WTC11 (cell line): ENCODE data around the gene CACNA1B. TPM values are rescaled to one million over a fixed set of nuclear protein-coding genes. Genes with fewer than 3 reads are reported as not detected.

Experiments used
- ATAC-seq: fragments of 200-7000 bp; cut with Tn5 transposase; 2 replicates; pipeline ENCODE4 v1.10.0; 2021; ENCODE audit warnings: mild to moderate bottlenecking, moderate library complexity
- CTCF ChIA-PET: fragments of 300-600 bp; sonication (Branson Sonifier 250); formaldehyde crosslinking; loops from one replicate; lab custom pipeline; 2021; ENCODE audit warnings: antibody characterized with exemption; lab: Charles Lee
- POLR2A ChIA-PET: fragments of 350-600 bp; sonication (Branson Sonifier 250); formaldehyde crosslinking; loops from one replicate; lab custom pipeline; 2021; ENCODE audit warnings: antibody characterized with exemption; lab: Charles Lee
- DNase-seq: peaks from one replicate; pipeline ENCODE4 v3.0.0; 2021; ENCODE audit warnings: low spot score
- H3K27ac Mint-ChIP-seq: 2 replicates; pipeline ENCODE4 v1.8.0; 2021; ENCODE audit warnings: mixed read lengths
- H3K27me3 Mint-ChIP-seq: 2 replicates; pipeline ENCODE4 v1.8.0; 2021; ENCODE audit warnings: low read depth, mild to moderate bottlenecking, moderate library complexity, mixed read lengths
- H3K36me3 Mint-ChIP-seq: 2 replicates; pipeline ENCODE4 v1.8.0; 2021; ENCODE audit warnings: mixed read lengths
- H3K4me1 Mint-ChIP-seq: 2 replicates; pipeline ENCODE4 v1.8.0; 2022; ENCODE audit warnings: mixed read lengths
- H3K4me3 Mint-ChIP-seq: 2 replicates; pipeline ENCODE4 v1.8.0; 2021; ENCODE audit warnings: mild to moderate bottlenecking, moderate library complexity, mixed read lengths
- H3K9me3 Mint-ChIP-seq: 2 replicates; pipeline ENCODE4 v1.8.0; 2021; ENCODE audit warnings: mixed read lengths
- EMX1 ChIP-seq: fragments of 250-450 bp; sonication (Bioruptor Pico); IDR thresholded peaks from 2 replicates; pipeline ENCODE4 v1.8.0; 2021; ENCODE audit warnings: mild to moderate bottlenecking
- GABPB1 ChIP-seq: sonication (generic); formaldehyde crosslinking; IDR thresholded peaks from 2 replicates; pipeline ENCODE4 v1.8.1; 2023; ENCODE audit warnings: mild to moderate bottlenecking, missing genetic modification reagents
- GRHL2 ChIP-seq: fragments of 250-450 bp; sonication (Bioruptor Pico); IDR thresholded peaks from 2 replicates; pipeline ENCODE4 v1.8.0; 2022; ENCODE audit warnings: mild to moderate bottlenecking, moderate library complexity; ENCODE audit not compliant: insufficient replicate concordance, severe bottlenecking
- HMGA2 ChIP-seq: fragments of 250-450 bp; sonication (Bioruptor Pico); IDR thresholded peaks from 2 replicates; pipeline ENCODE4 v1.4.0; 2021; ENCODE audit warnings: mild to moderate bottlenecking, moderate library complexity
- IRF2 ChIP-seq: sonication (generic); formaldehyde crosslinking; IDR thresholded peaks from 2 replicates; pipeline ENCODE4 v1.8.0; 2022; ENCODE audit warnings: low read depth, missing genetic modification reagents, borderline replicate concordance
- MAX ChIP-seq: sonication (generic); formaldehyde crosslinking; IDR thresholded peaks from 2 replicates; pipeline ENCODE4 v1.8.0; 2022; ENCODE audit warnings: mild to moderate bottlenecking, missing genetic modification reagents
- MXD4 ChIP-seq: fragments of 250-450 bp; sonication (Bioruptor Pico); IDR thresholded peaks from 2 replicates; pipeline ENCODE4 v1.8.0; 2021; ENCODE audit warnings: mild to moderate bottlenecking, moderate library complexity, borderline replicate concordance
- NFATC4 ChIP-seq: fragments of 250-450 bp; sonication (Bioruptor Pico); IDR thresholded peaks from 2 replicates; pipeline ENCODE4 v1.9.0; 2021; ENCODE audit warnings: mild to moderate bottlenecking
- NFYB ChIP-seq: sonication (generic); formaldehyde crosslinking; conservative IDR thresholded peaks from 2 replicates; pipeline ENCODE4 v1.8.0; 2022; ENCODE audit warnings: low read depth, missing genetic modification reagents
- NR2C2 ChIP-seq: sonication (generic); formaldehyde crosslinking; IDR thresholded peaks from 2 replicates; pipeline ENCODE4 v1.8.0; 2022; ENCODE audit warnings: mild to moderate bottlenecking, missing genetic modification reagents
- OVOL2 ChIP-seq: fragments of 250-450 bp; sonication (Bioruptor Pico); IDR thresholded peaks from 2 replicates; pipeline ENCODE4 v1.9.0; 2021; ENCODE audit warnings: mild to moderate bottlenecking, borderline replicate concordance
- PRRX2 ChIP-seq: fragments of 250-450 bp; sonication (Bioruptor Pico); IDR thresholded peaks from 2 replicates; pipeline ENCODE4 v1.8.0; 2021; ENCODE audit warnings: mild to moderate bottlenecking
- SMAD3 ChIP-seq: sonication (generic); formaldehyde crosslinking; IDR thresholded peaks from 2 replicates; pipeline ENCODE4 v1.8.0; 2022; ENCODE audit warnings: missing genetic modification reagents, mild to moderate bottlenecking, borderline replicate concordance
- SOX15 ChIP-seq: fragments of 250-450 bp; sonication (Bioruptor Pico); IDR thresholded peaks from 2 replicates; pipeline ENCODE4 v1.9.0; 2021; ENCODE audit warnings: mild to moderate bottlenecking
- SP1 ChIP-seq: sonication (generic); formaldehyde crosslinking; conservative IDR thresholded peaks from 2 replicates; pipeline ENCODE4 v1.8.1; 2022; ENCODE audit warnings: missing genetic modification reagents
- TEAD4 ChIP-seq: sonication (generic); formaldehyde crosslinking; IDR thresholded peaks from 2 replicates; pipeline ENCODE4 v1.8.0; 2022; ENCODE audit warnings: mild to moderate bottlenecking, missing genetic modification reagents
- ZNF219 ChIP-seq: sonication (generic); formaldehyde crosslinking; IDR thresholded peaks from 2 replicates; pipeline ENCODE4 v1.8.0; 2023; ENCODE audit warnings: missing genetic modification reagents, mild to moderate bottlenecking, borderline replicate concordance
- ZNF232 ChIP-seq: sonication (generic); formaldehyde crosslinking; IDR thresholded peaks from 2 replicates; pipeline ENCODE4 v1.8.0; 2022; ENCODE audit warnings: mild to moderate bottlenecking, missing genetic modification reagents
- ZNF416 ChIP-seq: fragments of 250-450 bp; sonication (Bioruptor Pico); IDR thresholded peaks from 2 replicates; pipeline ENCODE4 v1.9.0; 2021; ENCODE audit warnings: mild to moderate bottlenecking, inconsistent platforms
- total RNA-seq: library from RNA; stranded (reverse); gene quantifications from 3 replicates; pipeline ENCODE4 v1.2.3, GENCODE V29; 2021
- TF ChIP-seq, protein P1 (sequence below): sonication (generic); formaldehyde crosslinking; IDR thresholded peaks from 2 replicates; pipeline ENCODE4 v1.8.1; 2022; ENCODE audit warnings: low read depth, missing genetic modification reagents, borderline replicate concordance
- TF ChIP-seq, protein P2 (sequence below): sonication (generic); formaldehyde crosslinking; IDR thresholded peaks from 2 replicates; pipeline ENCODE4 v1.8.1; 2023; ENCODE audit warnings: mild to moderate bottlenecking, missing genetic modification reagents
- TF ChIP-seq, protein P3 (sequence below): sonication (generic); formaldehyde crosslinking; IDR thresholded peaks from 2 replicates; pipeline ENCODE4 v1.8.1; 2022; ENCODE audit warnings: mild to moderate bottlenecking, moderate library complexity, missing genetic modification reagents

Gene CACNA1B
- total RNA-seq, 1 experiment from 2014 or later: 8.4 TPM

GRCh38 chr9:137984520-137985257, 107.1 kb downstream of the CACNA1B start:
- Mint-ChIP-seq H3K36me3 (peaks cover 69% of the 10 kb centered on the region), H3K27ac (no peak overlapping the region), H3K9me3 (peaks cover 28% of the 10 kb centered on the region), H3K4me3 (no peak overlapping the region), H3K27me3 (no peaks in the 10 kb centered on the region; the same call in 1 of the 2 replicates), H3K4me1 (no peaks in the 10 kb centered on the region)
- POLR2A ChIA-PET: no interaction called here
- DNase-seq: no peak
- no peak for ATAC-seq
- no peak for TF ChIP-seq NFATC4
- no peak for TF ChIP-seq HMGA2
- no peak for TF ChIP-seq SMAD3 (CRISPR knock-in tag)
- no peak for TF ChIP-seq MAX
- no peak for TF ChIP-seq SOX15 (CRISPR knock-in tag)
- TF ChIP-seq, protein P1, sequence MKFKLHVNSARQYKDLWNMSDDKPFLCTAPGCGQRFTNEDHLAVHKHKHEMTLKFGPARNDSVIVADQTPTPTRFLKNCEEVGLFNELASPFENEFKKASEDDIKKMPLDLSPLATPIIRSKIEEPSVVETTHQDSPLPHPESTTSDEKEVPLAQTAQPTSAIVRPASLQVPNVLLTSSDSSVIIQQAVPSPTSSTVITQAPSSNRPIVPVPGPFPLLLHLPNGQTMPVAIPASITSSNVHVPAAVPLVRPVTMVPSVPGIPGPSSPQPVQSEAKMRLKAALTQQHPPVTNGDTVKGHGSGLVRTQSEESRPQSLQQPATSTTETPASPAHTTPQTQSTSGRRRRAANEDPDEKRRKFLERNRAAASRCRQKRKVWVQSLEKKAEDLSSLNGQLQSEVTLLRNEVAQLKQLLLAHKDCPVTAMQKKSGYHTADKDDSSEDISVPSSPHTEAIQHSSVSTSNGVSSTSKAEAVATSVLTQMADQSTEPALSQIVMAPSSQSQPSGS: no peak
- TF ChIP-seq OVOL2 (CRISPR knock-in tag): no peak
- no peak for TF ChIP-seq TEAD4 (CRISPR knock-in tag)
- TF ChIP-seq, protein P2, sequence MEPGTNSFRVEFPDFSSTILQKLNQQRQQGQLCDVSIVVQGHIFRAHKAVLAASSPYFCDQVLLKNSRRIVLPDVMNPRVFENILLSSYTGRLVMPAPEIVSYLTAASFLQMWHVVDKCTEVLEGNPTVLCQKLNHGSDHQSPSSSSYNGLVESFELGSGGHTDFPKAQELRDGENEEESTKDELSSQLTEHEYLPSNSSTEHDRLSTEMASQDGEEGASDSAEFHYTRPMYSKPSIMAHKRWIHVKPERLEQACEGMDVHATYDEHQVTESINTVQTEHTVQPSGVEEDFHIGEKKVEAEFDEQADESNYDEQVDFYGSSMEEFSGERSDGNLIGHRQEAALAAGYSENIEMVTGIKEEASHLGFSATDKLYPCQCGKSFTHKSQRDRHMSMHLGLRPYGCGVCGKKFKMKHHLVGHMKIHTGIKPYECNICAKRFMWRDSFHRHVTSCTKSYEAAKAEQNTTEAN (CRISPR knock-in tag): no peak
- TF ChIP-seq GABPB1 (CRISPR knock-in tag): no peak
- no peak for TF ChIP-seq ZNF232 (CRISPR knock-in tag)
- no peak for TF ChIP-seq EMX1 (CRISPR knock-in tag)
- no peak for TF ChIP-seq SP1
- TF ChIP-seq, protein P3, sequence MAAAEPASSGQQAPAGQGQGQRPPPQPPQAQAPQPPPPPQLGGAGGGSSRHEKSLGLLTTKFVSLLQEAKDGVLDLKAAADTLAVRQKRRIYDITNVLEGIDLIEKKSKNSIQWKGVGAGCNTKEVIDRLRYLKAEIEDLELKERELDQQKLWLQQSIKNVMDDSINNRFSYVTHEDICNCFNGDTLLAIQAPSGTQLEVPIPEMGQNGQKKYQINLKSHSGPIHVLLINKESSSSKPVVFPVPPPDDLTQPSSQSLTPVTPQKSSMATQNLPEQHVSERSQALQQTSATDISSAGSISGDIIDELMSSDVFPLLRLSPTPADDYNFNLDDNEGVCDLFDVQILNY (CRISPR knock-in tag): no peak
- TF ChIP-seq NFYB (CRISPR knock-in tag): no peak
- TF ChIP-seq NR2C2 (CRISPR knock-in tag): no peak
- no peak for TF ChIP-seq MXD4
- TF ChIP-seq IRF2 (CRISPR knock-in tag): no peak
- TF ChIP-seq PRRX2: no peak
- TF ChIP-seq ZNF416: no peak
- CTCF ChIA-PET: no interaction called here

DNA sequence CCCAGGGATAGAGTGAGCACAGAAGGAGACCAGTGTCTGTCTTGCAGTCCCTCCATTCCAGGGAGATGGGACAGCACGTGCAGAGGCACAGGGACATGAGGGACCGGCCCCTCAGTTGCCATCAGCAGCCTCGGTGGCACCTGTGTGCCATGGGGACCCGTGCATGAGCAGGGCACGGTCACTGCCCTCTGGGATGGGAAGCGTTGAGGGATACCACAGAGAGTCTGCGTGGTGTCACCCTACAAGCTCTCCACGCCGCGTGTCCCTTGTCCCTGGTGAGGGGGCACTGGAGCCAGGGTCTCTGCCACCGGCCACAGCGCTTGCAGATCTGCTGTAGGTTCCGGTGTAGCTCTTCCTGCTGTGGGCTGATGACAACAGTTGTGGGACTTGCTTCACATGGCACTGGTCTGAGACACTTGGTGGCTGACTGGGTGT, 108.1 kb downstream of the CACNA1B start:
- no peak overlapping the region for H3K27ac Mint-ChIP-seq
- no peak for ATAC-seq
- CTCF ChIA-PET: no interaction called here
- H3K27me3 Mint-ChIP-seq: peaks cover under 1% of the 10 kb centered on the region; the same call in 1 of the 2 replicates
- H3K9me3 Mint-ChIP-seq: peaks cover 38% of the 10 kb centered on the region
- H3K4me1 Mint-ChIP-seq: no peaks in the 10 kb centered on the region
- TF ChIP-seq ZNF219: no peak
- TF ChIP-seq, protein P1: no peak
- TF ChIP-seq TEAD4 (CRISPR knock-in tag): no peak
- TF ChIP-seq GRHL2 (CRISPR knock-in tag): no peak
- no peak for TF ChIP-seq MXD4
- DNase-seq: no peak
- POLR2A ChIA-PET: no interaction called here
- no peak overlapping the region for H3K4me3 Mint-ChIP-seq
- H3K36me3 Mint-ChIP-seq: peaks cover 77% of the 10 kb centered on the region
